H9 (cell line): ENCODE measurements around the gene NTMT2. TPM values are rescaled to one million over a fixed set of nuclear protein-coding genes. Genes with fewer than 3 reads are reported as not detected.

ENCODE experiments used
- DNase-seq: peaks from one replicate; pipeline ENCODE4 v3.0.0-alpha.2; 2017
- H2AFZ ChIP-seq: one replicate; pipeline ENCODE4 v1.6.1; 2013; ENCODE audit warnings: mild to moderate bottlenecking, low read length, control low read depth, moderate library complexity
- H2AK5ac ChIP-seq: 2 replicates; pipeline ENCODE4 v1.6.1; 2013; ENCODE audit warnings: low read length, control low read depth, mixed read lengths; ENCODE audit not compliant: insufficient read length
- H2BK120ac ChIP-seq: one replicate; pipeline ENCODE4 v1.6.1; 2013; ENCODE audit warnings: low read depth, mild to moderate bottlenecking, low read length, control low read depth, inconsistent platforms; ENCODE audit not compliant: poor library complexity, severe bottlenecking
- H2BK12ac ChIP-seq: 2 replicates; pipeline ENCODE4 v1.6.1; 2013; ENCODE audit warnings: low read length, control low read depth, mixed read lengths, low read depth; ENCODE audit not compliant: insufficient read length
- H2BK15ac ChIP-seq: 2 replicates; pipeline ENCODE4 v1.6.1; 2013; ENCODE audit warnings: low read depth, low read length, control low read depth
- H2BK20ac ChIP-seq: one replicate; pipeline ENCODE4 v1.6.1; 2013; ENCODE audit warnings: low read depth, mild to moderate bottlenecking, low read length, control low read depth, inconsistent platforms; ENCODE audit not compliant: poor library complexity, severe bottlenecking
- H2BK5ac ChIP-seq: 2 replicates; pipeline ENCODE4 v1.6.1; 2013; ENCODE audit warnings: low read length, control low read depth, mixed read lengths; ENCODE audit not compliant: insufficient read length
- H3K14ac ChIP-seq: 2 replicates; pipeline ENCODE4 v1.6.1; 2013; ENCODE audit warnings: low read length, control low read depth; ENCODE audit not compliant: insufficient read depth
- H3K18ac ChIP-seq: 2 replicates; pipeline ENCODE4 v1.6.1; 2013; ENCODE audit warnings: low read depth, mild to moderate bottlenecking, mixed read lengths, low read length, control low read depth; ENCODE audit not compliant: insufficient read length
- H3K23ac ChIP-seq: 2 replicates; pipeline ENCODE4 v1.6.1; 2013; ENCODE audit warnings: low read length, control low read depth, mixed read lengths, low read depth; ENCODE audit not compliant: insufficient read length
- H3K23me2 ChIP-seq: 2 replicates; pipeline ENCODE4 v1.6.1; 2013; ENCODE audit warnings: low read depth, mild to moderate bottlenecking, mixed read lengths, low read length, control low read depth; ENCODE audit not compliant: insufficient read length, poor library complexity, severe bottlenecking
- H3K27ac ChIP-seq: 2 replicates; pipeline ENCODE4 v1.5.1; 2013; ENCODE audit warnings: low read length, control low read depth, mixed read lengths, low read depth; ENCODE audit not compliant: insufficient read length
- H3K27me3 ChIP-seq: 2 replicates; pipeline ENCODE4 v1.6.1; 2013; ENCODE audit warnings: low read length, control low read depth, inconsistent platforms; ENCODE audit not compliant: insufficient read depth
- H3K4ac ChIP-seq: 2 replicates; pipeline ENCODE4 v1.6.1; 2013; ENCODE audit warnings: low read depth, mild to moderate bottlenecking, control low read depth, inconsistent platforms, low read length, moderate library complexity
- H3K4me1 ChIP-seq: 2 replicates; pipeline ENCODE4 v1.6.1; 2013; ENCODE audit warnings: low read length, control low read depth, inconsistent platforms; ENCODE audit not compliant: insufficient read depth
- H3K4me2 ChIP-seq: 2 replicates; pipeline ENCODE4 v1.6.1; 2013; ENCODE audit warnings: low read length, control low read depth, mixed read lengths; ENCODE audit not compliant: insufficient read length, insufficient read depth
- H3K56ac ChIP-seq: 2 replicates; pipeline ENCODE4 v1.6.1; 2013; ENCODE audit warnings: low read depth, mild to moderate bottlenecking, mixed read lengths, low read length, control low read depth; ENCODE audit not compliant: insufficient read length
- H3K79me1 ChIP-seq: 2 replicates; pipeline ENCODE4 v1.6.1; 2013; ENCODE audit warnings: low read depth, mild to moderate bottlenecking, moderate library complexity, low read length, control low read depth, inconsistent platforms; ENCODE audit not compliant: insufficient read depth, poor library complexity, severe bottlenecking
- H3K79me2 ChIP-seq: 2 replicates; pipeline ENCODE4 v1.6.1; 2013; ENCODE audit warnings: low read length, control low read depth, inconsistent platforms; ENCODE audit not compliant: insufficient read depth
- H3K9ac ChIP-seq: 2 replicates; pipeline ENCODE4 v1.6.1; 2013; ENCODE audit warnings: low read length, control low read depth, mixed read lengths; ENCODE audit not compliant: insufficient read length; ENCODE audit errors: extremely low read depth
- H3K9me3 ChIP-seq: one replicate; pipeline ENCODE4 v1.6.1; 2013; ENCODE audit warnings: low read depth, low read length, inconsistent platforms; ENCODE audit not compliant: control insufficient read depth
- H3T11ph ChIP-seq: one replicate; pipeline ENCODE4 v1.6.1; 2013; ENCODE audit warnings: mild to moderate bottlenecking, low read length, control low read depth, inconsistent platforms
- H4K20me1 ChIP-seq: one replicate; pipeline ENCODE4 v1.6.1; 2013; ENCODE audit not compliant: control insufficient read depth, insufficient read length, insufficient read depth
- H4K5ac ChIP-seq: 2 replicates; pipeline ENCODE4 v1.6.1; 2013; ENCODE audit warnings: low read depth, mild to moderate bottlenecking, mixed read lengths, low read length, control low read depth; ENCODE audit not compliant: insufficient read length
- H4K8ac ChIP-seq: replicated peaks from 2 replicates; pipeline ENCODE4 v1.6.1; 2013; ENCODE audit warnings: low read length, control low read depth, mixed read lengths, low read depth; ENCODE audit not compliant: insufficient read length
- H4K91ac ChIP-seq: 2 replicates; pipeline ENCODE4 v1.6.1; 2013; ENCODE audit warnings: low read depth, mild to moderate bottlenecking, moderate library complexity, mixed read lengths, low read length, control low read depth; ENCODE audit not compliant: insufficient read length
- H3K27ac Mint-ChIP-seq, 3 experiments: 2 replicates in 2 of 3; 3 replicates in 1 of 3; pipeline ENCODE4 v1.8.0; 2020 to 2021; ENCODE audit warnings: mixed read lengths in 3 of 3, mild to moderate bottlenecking in 1 of 3, moderate library complexity in 1 of 3
- H3K27me3 Mint-ChIP-seq: 2 replicates; pipeline ENCODE4 v1.8.0; 2021; ENCODE audit warnings: low read depth, mild to moderate bottlenecking, moderate library complexity, mixed read lengths
- H3K36me3 Mint-ChIP-seq, 3 experiments: 2 replicates in 2 of 3; 3 replicates in 1 of 3; pipeline ENCODE4 v1.8.0; 2020 to 2021; ENCODE audit warnings: low read depth in 3 of 3, mixed read lengths in 3 of 3; ENCODE audit not compliant: insufficient read depth in 1 of 3
- H3K4me1 Mint-ChIP-seq, 2 experiments: 2 replicates each; pipeline ENCODE4 v1.8.0; 2020; ENCODE audit warnings: mixed read lengths in 2 of 2
- H3K4me3 Mint-ChIP-seq, 2 experiments: 2 replicates in 1 of 2; 3 replicates in 1 of 2; pipeline ENCODE4 v1.8.0; 2020 to 2021; ENCODE audit warnings: mild to moderate bottlenecking in 2 of 2, mixed read lengths in 2 of 2, moderate library complexity in 1 of 2
- H3K9me3 Mint-ChIP-seq, 2 experiments: 2 replicates in 1 of 2; 3 replicates in 1 of 2; pipeline ENCODE4 v1.8.0; 2020; ENCODE audit warnings: mild to moderate bottlenecking in 2 of 2, mixed read lengths in 2 of 2, moderate library complexity in 1 of 2
- WGBS: extraction: QIAGEN DNeasy Blood & Tissue Kit; methylation state at CpG from one replicate; pipeline ENCODE4 v1.1.7; 2013; ENCODE audit warnings: missing lambda C conversion rate, low lambda C conversion rate, mixed read lengths; ENCODE audit not compliant: insufficient read length; ENCODE audit errors: extremely low coverage; 5-methylcytosine and 5-hydroxymethylcytosine counted together
- total RNA-seq: library from RNA; stranded (reverse); gene quantifications from 2 replicates; pipeline ENCODE4 v1.2.1, GENCODE V29; 2021
- TF ChIP-seq, protein P1 (sequence below): fragments of 200-600 bp; sonication (generic); conservative IDR thresholded peaks from 3 replicates; pipeline ENCODE4 v1.8.0; 2021; ENCODE audit warnings: antibody characterized with exemption, mild to moderate bottlenecking

Gene NTMT2
- total RNA-seq, 1 experiment from 2014 or later, result 0.28 TPM

DNA sequence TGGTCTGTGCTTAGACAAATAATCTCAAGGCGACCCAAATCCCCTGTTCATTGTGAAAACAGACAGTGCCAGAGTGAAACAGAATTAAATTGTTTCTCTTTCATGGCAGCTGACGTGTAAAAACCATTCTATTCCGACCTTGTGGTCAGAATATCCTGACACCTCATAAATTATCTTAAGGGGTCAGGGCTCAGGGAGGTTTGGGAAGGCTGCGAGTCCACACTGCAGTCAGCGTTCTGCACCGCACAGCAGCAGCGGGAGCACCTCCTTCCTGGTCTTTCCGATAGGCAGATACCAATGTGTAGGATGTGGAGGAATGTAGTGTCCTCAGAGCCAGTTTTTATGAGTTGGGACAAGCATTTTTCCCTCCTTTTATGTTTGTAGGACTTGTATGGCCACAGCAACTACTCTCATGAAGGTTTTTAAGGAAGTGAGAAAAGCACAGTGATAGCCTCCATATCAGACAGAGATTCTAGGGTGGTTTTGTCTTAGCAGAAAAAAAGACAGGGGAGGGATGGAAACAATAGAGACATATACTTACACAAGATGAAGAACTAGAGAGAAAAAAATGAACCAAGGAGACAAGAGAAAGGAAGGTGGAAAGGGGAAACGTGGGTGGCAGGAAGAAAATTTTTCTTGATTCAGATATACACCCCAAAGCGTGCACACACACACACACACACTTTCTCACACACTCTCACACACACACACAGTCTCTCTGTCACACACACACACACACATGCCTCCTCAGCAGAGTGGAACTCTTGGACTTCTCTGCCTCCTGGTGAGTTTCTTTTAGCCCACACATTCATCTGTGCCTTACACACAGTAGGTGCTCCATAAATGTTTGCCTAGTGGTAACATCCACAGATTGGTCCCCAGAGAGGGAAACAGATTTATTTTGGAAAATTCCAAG lies 68.6 kb downstream of the NTMT2 start:
- H3K14ac ChIP-seq, result no peak overlapping the region
- H3K4ac ChIP-seq, result no peak overlapping the region
- H4K20me1 ChIP-seq, result no peaks in the 10 kb centered on the region
- Mint-ChIP-seq H3K36me3 (no peaks in the 10 kb centered on the region; a peak in 1 of 7 replicates), H3K27ac (no peak overlapping the region), H3K27me3 (no peaks in the 10 kb centered on the region), H3K4me1 (peaks cover 5 to 6% of the 10 kb centered on the region in 2 experiments; a peak in 3 of 4 replicates), H3K9me3 (no peaks in the 10 kb centered on the region), H3K4me3 (no peak overlapping the region)
- no peak overlapping the region for H2BK5ac ChIP-seq
- H3K27ac ChIP-seq, result no peak overlapping the region
- H3K79me2 ChIP-seq, result no peaks in the 10 kb centered on the region
- H3K56ac ChIP-seq, result no peak overlapping the region
- H2BK12ac ChIP-seq, result no peak overlapping the region
- H3K18ac ChIP-seq, result no peak overlapping the region
- H3K23ac ChIP-seq, result no peak overlapping the region
- no peak overlapping the region for H3K4me2 ChIP-seq
- H3K4me1 ChIP-seq, result no peaks in the 10 kb centered on the region
- H2BK15ac ChIP-seq, result no peak overlapping the region
- H2BK120ac ChIP-seq, result no peak overlapping the region
- H2AFZ ChIP-seq, result no peak overlapping the region
- no peak overlapping the region for H4K91ac ChIP-seq
- no peak overlapping the region for H2BK20ac ChIP-seq
- no peaks in the 10 kb centered on the region for H3K23me2 ChIP-seq
- no peak overlapping the region for H3T11ph ChIP-seq
- H3K79me1 ChIP-seq, result no peaks in the 10 kb centered on the region
- H3K9me3 ChIP-seq, result no peaks in the 10 kb centered on the region
- no peak overlapping the region for H4K8ac ChIP-seq
- no peak for DNase-seq
- no peaks in the 10 kb centered on the region for H3K27me3 ChIP-seq
- H4K5ac ChIP-seq, result no peak overlapping the region
- TF ChIP-seq, protein P1, sequence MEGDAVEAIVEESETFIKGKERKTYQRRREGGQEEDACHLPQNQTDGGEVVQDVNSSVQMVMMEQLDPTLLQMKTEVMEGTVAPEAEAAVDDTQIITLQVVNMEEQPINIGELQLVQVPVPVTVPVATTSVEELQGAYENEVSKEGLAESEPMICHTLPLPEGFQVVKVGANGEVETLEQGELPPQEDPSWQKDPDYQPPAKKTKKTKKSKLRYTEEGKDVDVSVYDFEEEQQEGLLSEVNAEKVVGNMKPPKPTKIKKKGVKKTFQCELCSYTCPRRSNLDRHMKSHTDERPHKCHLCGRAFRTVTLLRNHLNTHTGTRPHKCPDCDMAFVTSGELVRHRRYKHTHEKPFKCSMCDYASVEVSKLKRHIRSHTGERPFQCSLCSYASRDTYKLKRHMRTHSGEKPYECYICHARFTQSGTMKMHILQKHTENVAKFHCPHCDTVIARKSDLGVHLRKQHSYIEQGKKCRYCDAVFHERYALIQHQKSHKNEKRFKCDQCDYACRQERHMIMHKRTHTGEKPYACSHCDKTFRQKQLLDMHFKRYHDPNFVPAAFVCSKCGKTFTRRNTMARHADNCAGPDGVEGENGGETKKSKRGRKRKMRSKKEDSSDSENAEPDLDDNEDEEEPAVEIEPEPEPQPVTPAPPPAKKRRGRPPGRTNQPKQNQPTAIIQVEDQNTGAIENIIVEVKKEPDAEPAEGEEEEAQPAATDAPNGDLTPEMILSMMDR, result no peak
- no peak overlapping the region for H3K9ac ChIP-seq
- no CpG with 5 or more reads among the region's 10 CpGs for WGBS
- H2AK5ac ChIP-seq, result no peak overlapping the region
